ENCODE results near the gene INPPL1.

DNA sequence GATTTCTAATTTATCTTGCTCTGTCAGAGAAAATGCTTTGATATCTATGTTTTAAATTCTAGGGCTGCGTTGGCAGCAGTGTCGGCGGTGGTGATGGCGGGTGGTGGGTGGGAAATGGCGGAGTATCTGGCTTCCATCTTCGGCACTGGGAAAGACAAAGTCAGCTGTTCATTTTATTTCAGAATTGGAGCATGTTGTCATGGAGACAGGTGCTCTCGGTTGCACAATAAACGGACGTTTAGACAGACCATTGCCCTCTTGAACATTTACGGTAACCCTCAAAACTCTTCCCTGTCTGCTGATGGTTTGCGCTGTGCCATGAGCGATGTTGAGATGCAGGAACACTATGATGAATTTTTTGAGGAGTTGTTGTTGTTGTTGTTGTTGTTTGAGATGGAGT, 55.5 kb downstream of the INPPL1 start:
- TF ChIP-seq TAF1 (IDR thresholded peaks at IDR 0.05; ENCODE audit: borderline replicate concordance, insufficient read depth, low read length) (no peak), SIN3A (IDR thresholded peaks at IDR 0.05; ENCODE audit: borderline replicate concordance, insufficient read depth, low read length) (no peak), REST (IDR thresholded peaks at IDR 0.05; ENCODE audit: insufficient read depth in 1 of 2, low read depth in 2 of 2, low read length in 2 of 2) (no peak), POLR2AphosphoS5 (IDR thresholded peaks at IDR 0.05; ENCODE audit: low read depth, low read length) (no peak)
